ENCODE data around the gene CD226. TPM values are rescaled to one million over a fixed set of nuclear protein-coding genes. Genes with fewer than 3 reads are reported as not detected.
"Not testable (repeated sequence)": the region's sequence is repeated elsewhere in the genome, so short reads cannot be mapped to it uniquely, and the experiment has no call there.

CD226 gene
- polyA plus RNA-seq, 1 experiment = 0.09 TPM

- TF ChIP-seq CTCF (IDR thresholded peaks at IDR 0.05; ENCODE audit: low read depth, low read length) = no peak
- DNase-seq (ENCODE audit: low read depth, low spot score) = no peak
- ChIA-PET POLR2A (no interaction called here), CTCF (no interaction called here)
- H3K27ac ChIP-seq (ENCODE audit: low read depth, low read length) = no peak overlapping the region
- peaks cover 9% of the 10 kb centered on the region; the same call in 1 of the 2 replicates for H3K9me3 ChIP-seq (ENCODE audit: control insufficient read depth, insufficient read depth, low read length)
- H3K27me3 ChIP-seq (ENCODE audit: control insufficient read depth, insufficient read depth, low read length) = no peaks in the 10 kb centered on the region
- no peak overlapping the region for H3K4me3 ChIP-seq (ENCODE audit: low read depth, low read length)
Observed at GRCh38 chr18:69980982-69981804, 33.5 kb upstream of the CD226 start.

- POLR2A ChIA-PET = no interaction called here
- no peaks in the 10 kb centered on the region for H3K27me3 ChIP-seq (ENCODE audit: control insufficient read depth, insufficient read depth, low read length)
- TF ChIP-seq CTCF (IDR thresholded peaks at IDR 0.05; ENCODE audit: low read depth, low read length) = no peak
- no peak overlapping the region for H3K27ac ChIP-seq (ENCODE audit: low read depth, low read length)
- CTCF ChIA-PET = no interaction called here
- DNase-seq (ENCODE audit: low read depth, low spot score) = no peak
- H3K4me3 ChIP-seq (ENCODE audit: low read depth, low read length) = no peak overlapping the region
- peaks cover 10% of the 10 kb centered on the region; the same call in 1 of the 2 replicates for H3K9me3 ChIP-seq (ENCODE audit: control insufficient read depth, insufficient read depth, low read length)
Observed at GRCh38 chr18:69980509-69980908, 32.8 kb upstream of the CD226 start.

GRCh38 chr18:69978732-69979715 is 31.4 kb upstream of the CD226 start:
- TF ChIP-seq CTCF (IDR thresholded peaks at IDR 0.05; ENCODE audit: low read depth, low read length) = no peak
- Histone ChIP-seq H3K9me3 (ENCODE audit: control insufficient read depth, insufficient read depth, low read length) (peaks cover 10% of the 10 kb centered on the region; the same call in 1 of the 2 replicates), H3K27ac (ENCODE audit: low read depth, low read length) (no peak overlapping the region), H3K4me3 (ENCODE audit: low read depth, low read length) (no peak overlapping the region), H3K27me3 (ENCODE audit: control insufficient read depth, insufficient read depth, low read length) (no peaks in the 10 kb centered on the region)
- POLR2A ChIA-PET = no interaction called here
- no peak for DNase-seq (ENCODE audit: low read depth, low spot score)
- CTCF ChIA-PET = no interaction called here

- H3K27ac ChIP-seq (ENCODE audit: low read depth, low read length); DNase-seq (ENCODE audit: low read depth, low spot score); H3K4me3 ChIP-seq (ENCODE audit: low read depth, low read length); CTCF ChIA-PET; H3K9me3 ChIP-seq (ENCODE audit: control insufficient read depth, insufficient read depth, low read length); H3K27me3 ChIP-seq (ENCODE audit: control insufficient read depth, insufficient read depth, low read length); POLR2A ChIA-PET: not testable (repeated sequence)
Observed at GRCh38 chr18:69975294-69975693, 27.6 kb upstream of the CD226 start.

GRCh38 chr18:69974365-69974764 is 26.7 kb upstream of the CD226 start:
- Histone ChIP-seq H3K27ac (ENCODE audit: low read depth, low read length) (no peak overlapping the region), H3K27me3 (ENCODE audit: control insufficient read depth, insufficient read depth, low read length) (no peaks in the 10 kb centered on the region), H3K4me3 (ENCODE audit: low read depth, low read length) (no peak overlapping the region), H3K9me3 (ENCODE audit: control insufficient read depth, insufficient read depth, low read length) (peaks cover 10% of the 10 kb centered on the region; the same call in 1 of the 2 replicates)
- ChIA-PET CTCF (no interaction called here), POLR2A (no interaction called here)
- no peak for DNase-seq (ENCODE audit: low read depth, low spot score)
- TF ChIP-seq CTCF (IDR thresholded peaks at IDR 0.05; ENCODE audit: low read depth, low read length) = no peak
